Measurements from ENCODE around the gene SMARCA2. TPM values are rescaled to one million over a fixed set of nuclear protein-coding genes. Genes with fewer than 3 reads are reported as not detected.

Gene SMARCA2
- total and polyA plus RNA-seq, 10 of the 15 experiments (the other 5 are each of a cell fraction or from before 2014, with no cell fraction given) = 100 to 392 (median 204) TPM

DNA sequence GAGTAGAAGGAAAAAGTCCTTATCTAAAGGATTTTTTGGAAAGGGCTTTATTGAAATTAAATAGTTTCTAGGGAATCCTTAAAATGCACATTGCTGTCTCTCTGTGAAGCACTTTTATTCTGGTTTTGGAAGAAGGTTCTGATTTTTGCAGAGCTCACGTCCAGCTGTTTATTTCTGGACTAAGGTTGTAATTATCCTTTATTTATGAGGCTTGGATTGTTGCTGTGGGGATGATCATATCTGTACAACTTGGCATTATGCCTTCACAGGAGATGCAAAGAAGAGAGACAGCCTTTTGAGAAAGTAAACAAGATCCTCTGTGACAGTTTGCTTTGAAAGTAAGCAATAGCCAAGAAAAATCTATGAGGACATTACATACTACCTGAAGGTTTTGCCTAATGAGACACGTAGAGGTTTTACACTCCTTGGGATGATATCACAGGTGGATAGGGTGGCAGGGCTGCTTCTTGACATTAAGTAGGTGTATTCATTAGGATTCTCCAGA lies 14.6 kb downstream of the SMARCA2 start:
- ATAC-seq (no peak), FAIRE-seq (no peak), DNase-seq (ENCODE audit: low read depth, low spot score) (no peak)
- ChIA-PET RAD21 (ENCODE audit: unreplicated experiment) (interaction anchor here (1.4 kb wide), 2 partner anchors 12 kb away, joined by 3 to 7 read pairs; no protein-coding TSS in a partner anchor), POLR2A (interaction anchor here (0.6 kb wide), 2 partner anchors 15 to 388 kb away, joined by 3 to 7 read pairs; no protein-coding TSS in a partner anchor), SMC1A (ENCODE audit: uncharacterized antibody, unreplicated experiment) (interaction anchor here (0.7 to 1.4 kb wide), 3 partner anchors 11 to 448 kb away, joined by 3 to 4 read pairs (median 3); no protein-coding TSS in a partner anchor), CTCF (no interaction called here)
- Histone ChIP-seq H3K27ac (ENCODE audit: control insufficient read depth, insufficient read depth) (no peak overlapping the region), H3K9ac (ENCODE audit: control insufficient read depth, insufficient read depth, low read length) (no peak overlapping the region), H3K4me2 (ENCODE audit: control insufficient read depth, insufficient read depth) (no peak overlapping the region), H4K20me1 (ENCODE audit: control insufficient read depth, insufficient read depth) (peaks cover 9% of the 10 kb centered on the region; the same call in 1 of the 2 replicates), H3K79me2 (ENCODE audit: control insufficient read depth, insufficient read depth, low read length) (peaks cover 86% of the 10 kb centered on the region), H3K36me3 (ENCODE audit: control insufficient read depth in 2 of 2, insufficient read depth in 2 of 2, low read length in 1 of 2) (peaks cover 13 to 48% of the 10 kb centered on the region in 2 experiments), H3K4me1 (ENCODE audit: control insufficient read depth, insufficient read depth, low read length) (peaks cover 27% of the 10 kb centered on the region), H3K9me3 (replicated peaks; ENCODE audit: control insufficient read depth, insufficient read depth, low read length) (no peaks in the 10 kb centered on the region), H2AFZ (ENCODE audit: control insufficient read depth, low read depth, low read length) (no peak overlapping the region), H3K4me3 (no peak overlapping the region), H3K27me3 (replicated peaks in 1 of 2; ENCODE audit: control insufficient read depth in 2 of 2, insufficient read depth in 2 of 2, low read length in 1 of 2) (no peaks in the 10 kb centered on the region)
- TF ChIP-seq NR2C1 (IDR thresholded peaks at IDR 0.05) (no peak), ZNF24 (IDR thresholded peaks at IDR 0.05) (no peak), TBL1XR1 (IDR thresholded peaks at IDR 0.05; ENCODE audit: low read depth, low read length) (no peak), HDGF (IDR thresholded peaks at IDR 0.05) (no peak), FOS (IDR thresholded peaks at IDR 0.05; ENCODE audit: borderline replicate concordance, extremely low read depth, insufficient read length) (no peak), MEF2A (IDR thresholded peaks at IDR 0.05; ENCODE audit: insufficient read depth, low read depth, low read length) (no peak)
- TF ChIP-seq, protein P1, sequence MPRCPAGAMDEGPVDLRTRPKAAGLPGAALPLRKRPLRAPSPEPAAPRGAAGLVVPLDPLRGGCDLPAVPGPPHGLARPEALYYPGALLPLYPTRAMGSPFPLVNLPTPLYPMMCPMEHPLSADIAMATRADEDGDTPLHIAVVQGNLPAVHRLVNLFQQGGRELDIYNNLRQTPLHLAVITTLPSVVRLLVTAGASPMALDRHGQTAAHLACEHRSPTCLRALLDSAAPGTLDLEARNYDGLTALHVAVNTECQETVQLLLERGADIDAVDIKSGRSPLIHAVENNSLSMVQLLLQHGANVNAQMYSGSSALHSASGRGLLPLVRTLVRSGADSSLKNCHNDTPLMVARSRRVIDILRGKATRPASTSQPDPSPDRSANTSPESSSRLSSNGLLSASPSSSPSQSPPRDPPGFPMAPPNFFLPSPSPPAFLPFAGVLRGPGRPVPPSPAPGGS (IDR thresholded peaks at IDR 0.05; ENCODE audit: borderline replicate concordance, insufficient read depth, low read depth, low read length, poor library complexity, severe bottlenecking) = no peak
- TF ChIP-seq, protein P2, sequence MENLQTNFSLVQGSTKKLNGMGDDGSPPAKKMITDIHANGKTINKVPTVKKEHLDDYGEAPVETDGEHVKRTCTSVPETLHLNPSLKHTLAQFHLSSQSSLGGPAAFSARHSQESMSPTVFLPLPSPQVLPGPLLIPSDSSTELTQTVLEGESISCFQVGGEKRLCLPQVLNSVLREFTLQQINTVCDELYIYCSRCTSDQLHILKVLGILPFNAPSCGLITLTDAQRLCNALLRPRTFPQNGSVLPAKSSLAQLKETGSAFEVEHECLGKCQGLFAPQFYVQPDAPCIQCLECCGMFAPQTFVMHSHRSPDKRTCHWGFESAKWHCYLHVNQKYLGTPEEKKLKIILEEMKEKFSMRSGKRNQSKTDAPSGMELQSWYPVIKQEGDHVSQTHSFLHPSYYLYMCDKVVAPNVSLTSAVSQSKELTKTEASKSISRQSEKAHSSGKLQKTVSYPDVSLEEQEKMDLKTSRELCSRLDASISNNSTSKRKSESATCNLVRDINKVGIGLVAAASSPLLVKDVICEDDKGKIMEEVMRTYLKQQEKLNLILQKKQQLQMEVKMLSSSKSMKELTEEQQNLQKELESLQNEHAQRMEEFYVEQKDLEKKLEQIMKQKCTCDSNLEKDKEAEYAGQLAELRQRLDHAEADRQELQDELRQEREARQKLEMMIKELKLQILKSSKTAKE (IDR thresholded peaks at IDR 0.05; ENCODE audit: low read depth, poor library complexity, severe bottlenecking) = no peak
- TF ChIP-seq, protein P3, sequence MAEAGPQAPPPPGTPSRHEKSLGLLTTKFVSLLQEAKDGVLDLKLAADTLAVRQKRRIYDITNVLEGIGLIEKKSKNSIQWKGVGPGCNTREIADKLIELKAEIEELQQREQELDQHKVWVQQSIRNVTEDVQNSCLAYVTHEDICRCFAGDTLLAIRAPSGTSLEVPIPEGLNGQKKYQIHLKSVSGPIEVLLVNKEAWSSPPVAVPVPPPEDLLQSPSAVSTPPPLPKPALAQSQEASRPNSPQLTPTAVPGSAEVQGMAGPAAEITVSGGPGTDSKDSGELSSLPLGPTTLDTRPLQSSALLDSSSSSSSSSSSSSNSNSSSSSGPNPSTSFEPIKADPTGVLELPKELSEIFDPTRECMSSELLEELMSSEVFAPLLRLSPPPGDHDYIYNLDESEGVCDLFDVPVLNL (IDR thresholded peaks at IDR 0.05; ENCODE audit: low read depth, low read length) = no peak
- TF ChIP-seq, protein P4, sequence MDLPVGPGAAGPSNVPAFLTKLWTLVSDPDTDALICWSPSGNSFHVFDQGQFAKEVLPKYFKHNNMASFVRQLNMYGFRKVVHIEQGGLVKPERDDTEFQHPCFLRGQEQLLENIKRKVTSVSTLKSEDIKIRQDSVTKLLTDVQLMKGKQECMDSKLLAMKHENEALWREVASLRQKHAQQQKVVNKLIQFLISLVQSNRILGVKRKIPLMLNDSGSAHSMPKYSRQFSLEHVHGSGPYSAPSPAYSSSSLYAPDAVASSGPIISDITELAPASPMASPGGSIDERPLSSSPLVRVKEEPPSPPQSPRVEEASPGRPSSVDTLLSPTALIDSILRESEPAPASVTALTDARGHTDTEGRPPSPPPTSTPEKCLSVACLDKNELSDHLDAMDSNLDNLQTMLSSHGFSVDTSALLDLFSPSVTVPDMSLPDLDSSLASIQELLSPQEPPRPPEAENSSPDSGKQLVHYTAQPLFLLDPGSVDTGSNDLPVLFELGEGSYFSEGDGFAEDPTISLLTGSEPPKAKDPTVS (IDR thresholded peaks at IDR 0.05; ENCODE audit: low read depth, low read length) = no peak
- TSS peak; percentile 6 for BruUV-seq (replicated peaks)
- in situ Hi-C loops (cut with MboI) = no loop called here
- intact Hi-C loops (cut with micrococcal nuclease; ENCODE audit: unreplicated experiment) = no loop called here
- 92% methylated on average over 2 of the region's 2 CpGs for WGBS (ENCODE audit: insufficient coverage, insufficient replicate concordance, low lambda C conversion rate, missing lambda C conversion rate)

Measured in GM12878 (cell line).